GM18520 (cell line): ENCODE data around the gene PIK3R2.
"Not testable (repeated sequence)": the region's sequence is repeated elsewhere in the genome, so short reads cannot be mapped to it uniquely, and the experiment has no call there.

Experiments used
- ATAC-seq: cut with Tn5 transposase; IDR thresholded peaks from one replicate; pipeline ENCODE4 v1.9.1; 2021; ENCODE audit not compliant: unreplicated experiment

The PIK3R2 gene

DNA sequence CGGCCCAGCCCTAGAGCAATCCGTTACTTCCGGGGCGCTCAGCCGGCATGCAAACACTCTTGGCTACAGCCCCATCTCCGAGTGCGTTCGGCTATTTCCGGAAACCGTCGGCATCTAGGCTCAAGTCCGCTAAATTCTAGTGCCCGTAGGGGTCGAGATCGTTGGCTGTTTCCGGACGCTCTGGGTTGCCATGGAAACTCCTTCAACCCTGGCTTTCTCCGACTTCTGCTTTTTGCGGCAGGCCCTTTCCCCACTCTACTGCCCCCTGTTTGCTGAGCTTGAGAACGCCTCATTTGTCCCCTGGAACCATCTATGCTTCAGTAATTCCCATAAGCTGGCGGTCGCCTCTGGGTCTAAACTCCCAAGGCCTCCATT, 534 bp upstream of the PIK3R2 start:
- peak; percentile 53 for ATAC-seq

DNA sequence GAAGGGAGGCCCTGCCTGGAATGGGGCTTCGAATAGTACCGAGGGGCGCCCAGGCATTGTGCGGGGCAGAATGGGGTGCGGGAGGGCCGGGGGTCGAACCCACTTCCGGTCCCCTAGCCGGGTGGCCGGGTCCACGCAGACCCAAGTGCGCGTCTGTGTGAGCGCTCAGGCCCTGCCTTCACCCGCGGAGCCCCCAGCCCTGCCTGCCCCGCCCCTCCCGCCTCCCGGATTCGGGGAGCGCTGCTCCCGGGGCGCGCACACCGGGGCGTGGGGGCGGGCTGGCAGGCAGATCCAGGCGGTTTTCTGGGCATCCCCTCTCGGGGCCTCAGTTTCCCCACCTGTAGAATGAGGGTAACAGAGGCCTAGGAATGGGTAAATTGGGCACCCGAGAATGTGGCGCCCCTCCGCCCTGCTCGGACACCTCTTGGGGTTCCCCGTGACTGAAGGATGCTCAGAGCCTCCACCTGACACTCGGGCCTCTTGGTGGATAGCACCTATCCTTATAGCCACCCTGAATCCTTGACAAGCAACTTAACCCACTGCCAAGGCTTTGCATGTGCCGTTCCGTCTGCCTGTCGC, 682 bp downstream of the PIK3R2 start:
- ATAC-seq, result no peak

DNA sequence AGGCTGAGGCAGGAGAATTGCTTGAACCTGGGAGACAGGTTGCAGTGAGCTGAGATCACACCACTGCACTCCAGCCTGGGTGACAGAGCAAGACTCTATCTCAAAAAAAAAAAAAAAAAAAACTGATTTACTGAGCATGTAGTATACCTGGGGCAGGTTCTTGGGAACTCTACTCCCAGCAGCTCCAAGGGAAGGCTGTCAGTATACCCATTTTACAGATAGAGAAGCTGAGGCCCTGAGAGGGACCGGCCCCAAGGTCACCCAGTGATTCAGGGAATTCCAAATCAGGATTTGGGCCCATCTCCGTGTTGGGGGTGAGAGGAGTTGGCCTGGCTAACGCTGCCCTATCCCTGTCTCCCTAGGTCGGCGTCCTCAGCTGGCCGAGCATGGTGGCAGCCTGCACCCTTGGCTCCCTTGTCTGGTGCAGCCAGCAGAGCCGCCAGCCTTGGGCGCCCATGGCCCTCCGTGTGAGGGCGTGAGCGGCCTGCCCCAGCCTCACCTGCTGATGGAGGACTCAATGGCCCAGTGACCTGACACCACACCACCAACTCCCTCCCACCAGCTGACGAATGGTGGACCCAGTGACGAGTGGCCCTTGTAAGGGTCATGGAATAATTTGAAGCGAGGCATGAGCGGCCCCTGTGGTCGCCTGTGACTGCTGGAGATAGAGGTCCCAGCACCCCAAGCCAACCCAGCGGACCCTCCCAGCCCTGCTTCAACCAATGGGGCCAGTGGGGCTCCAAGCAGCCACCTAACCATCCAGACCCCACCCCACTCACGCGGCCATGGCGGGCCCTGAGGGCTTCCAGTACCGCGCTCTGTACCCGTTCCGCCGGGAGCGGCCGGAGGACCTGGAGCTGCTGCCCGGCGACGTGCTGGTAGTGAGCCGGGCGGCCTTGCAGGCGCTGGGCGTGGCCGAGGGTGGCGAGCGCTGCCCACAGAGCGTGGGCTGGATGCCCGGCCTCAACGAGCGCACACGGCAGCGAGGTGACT, 2.4 kb downstream of the PIK3R2 start:
- ATAC-seq, result no peak

DNA sequence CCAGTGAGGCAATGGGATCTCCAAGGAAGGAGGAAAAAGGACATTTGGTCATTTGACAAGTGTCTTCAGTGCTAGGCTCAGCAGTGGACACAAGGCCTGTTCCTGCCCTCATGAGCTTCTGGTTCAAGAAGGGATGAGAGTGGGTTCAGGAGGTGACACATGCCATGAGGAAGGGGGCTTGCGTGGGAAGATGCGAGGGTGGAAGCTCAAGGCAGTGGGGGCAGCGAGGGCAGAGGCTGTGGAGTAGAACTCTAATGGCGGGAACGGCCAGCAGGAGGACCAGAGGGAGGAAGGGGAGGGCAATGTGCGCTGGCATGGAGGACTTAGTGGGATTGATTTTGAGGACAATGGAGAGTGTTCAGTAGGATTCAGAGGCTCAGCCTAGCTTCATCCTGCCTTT, 3.3 kb downstream of the PIK3R2 start:
- ATAC-seq, result no peak

DNA sequence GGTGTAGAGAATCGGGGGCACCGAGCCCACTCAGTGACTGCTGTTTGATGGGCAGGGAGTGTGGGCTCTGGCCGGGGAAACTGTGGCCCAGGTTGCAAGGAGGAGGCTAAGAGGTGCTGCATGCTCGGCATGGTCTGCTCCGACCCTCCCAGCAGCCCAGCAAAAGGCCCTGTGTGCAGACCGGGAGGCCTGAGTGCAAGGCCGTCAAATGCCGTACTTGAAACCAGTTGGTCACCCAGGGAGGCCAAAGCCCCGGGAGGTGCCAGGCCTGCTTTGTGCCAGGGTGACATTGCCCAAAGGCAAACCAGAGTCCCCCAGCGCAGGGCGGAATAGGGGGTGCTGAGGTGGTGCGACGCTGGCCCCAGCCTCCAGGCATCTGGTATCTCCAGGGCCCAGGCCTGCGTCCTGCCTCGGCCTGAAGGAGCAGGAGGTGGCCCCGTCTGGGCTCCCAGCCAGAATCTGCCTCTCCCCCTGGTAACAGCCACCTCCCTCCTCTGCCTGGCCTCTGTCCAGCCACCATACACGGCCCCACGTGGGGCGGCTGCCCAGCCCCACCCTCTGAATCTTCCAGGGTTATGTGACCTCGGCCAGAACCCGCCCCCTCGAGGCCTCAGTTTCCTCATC, 4.0 kb downstream of the PIK3R2 start:
- ATAC-seq, result no peak

DNA sequence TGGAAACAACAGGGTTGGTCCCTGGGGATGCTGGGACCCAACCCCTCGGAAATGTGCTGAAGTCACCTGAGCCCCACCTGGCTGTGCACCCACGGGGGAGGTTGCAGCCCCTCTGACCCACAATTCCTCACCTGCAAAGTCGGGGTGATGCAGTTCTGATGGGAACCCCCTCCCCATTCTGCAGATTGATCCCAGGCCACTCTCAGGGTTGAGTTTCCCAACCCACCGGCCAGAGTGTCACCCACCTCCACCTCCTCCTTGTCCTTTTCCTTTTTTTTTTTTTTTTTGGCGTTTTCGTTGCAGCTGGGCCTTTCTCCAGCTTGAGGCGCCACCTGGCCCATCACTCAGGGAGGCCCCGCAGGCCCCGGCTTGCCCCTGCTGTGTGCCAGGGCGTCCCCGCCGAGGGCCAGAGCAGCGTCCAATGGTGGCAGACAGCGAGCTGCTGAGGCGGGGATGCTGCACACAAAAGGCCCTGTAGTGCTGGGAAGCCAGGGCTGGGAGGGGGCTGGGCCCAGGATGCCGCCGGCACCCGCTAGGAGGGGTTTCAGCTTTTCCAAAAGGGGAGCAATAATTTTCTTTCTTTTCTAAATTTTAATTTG, 4.6 kb downstream of the PIK3R2 start:
- ATAC-seq, result no peak

DNA sequence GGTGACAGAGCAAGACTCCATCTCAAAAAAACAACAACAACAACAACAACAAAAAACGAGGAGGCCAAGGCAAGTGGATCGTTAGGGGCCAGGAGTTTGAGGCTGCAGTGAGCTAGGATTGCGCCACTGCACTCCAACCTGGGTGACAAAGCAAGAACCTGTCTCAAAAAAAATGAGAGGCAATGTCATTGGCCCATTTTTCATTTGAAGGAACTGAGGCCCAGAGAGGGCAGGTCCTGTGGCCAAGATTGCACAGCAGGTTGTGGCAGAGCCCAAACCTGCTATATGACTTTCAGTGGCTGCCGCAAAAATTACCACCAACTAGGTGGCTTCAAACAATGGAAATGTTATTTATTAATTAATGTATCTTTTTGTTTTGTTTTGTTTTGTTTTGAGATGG, 5.5 kb downstream of the PIK3R2 start:
- no peak for ATAC-seq

DNA sequence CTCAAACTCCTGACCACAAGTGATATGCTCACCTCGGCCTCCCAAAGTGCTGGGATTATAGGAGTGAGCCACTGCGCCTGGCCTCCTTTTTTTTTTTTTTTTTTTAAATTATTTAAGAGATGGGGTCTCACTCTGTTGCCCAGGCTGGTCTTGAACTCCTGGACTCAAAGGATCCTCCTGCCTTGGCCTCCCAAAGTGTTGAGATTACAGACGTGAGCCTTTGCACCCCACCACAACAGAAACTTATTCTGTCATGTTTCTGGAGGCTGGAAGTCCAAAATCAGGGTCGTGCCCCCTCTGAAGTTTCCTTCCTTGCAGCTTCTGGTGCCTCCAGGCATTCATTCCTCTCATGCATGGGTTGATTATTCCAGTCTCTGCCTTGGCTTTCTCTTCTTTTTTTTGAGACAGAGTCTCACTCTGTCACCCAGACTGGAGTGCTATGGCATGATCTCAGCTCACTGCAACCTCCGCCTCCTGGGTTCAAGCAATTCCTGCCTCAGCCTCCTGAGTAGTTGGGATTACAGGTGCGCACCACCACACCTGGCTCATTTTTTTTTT, 6.2 kb downstream of the PIK3R2 start:
- ATAC-seq, result not testable (repeated sequence)

DNA sequence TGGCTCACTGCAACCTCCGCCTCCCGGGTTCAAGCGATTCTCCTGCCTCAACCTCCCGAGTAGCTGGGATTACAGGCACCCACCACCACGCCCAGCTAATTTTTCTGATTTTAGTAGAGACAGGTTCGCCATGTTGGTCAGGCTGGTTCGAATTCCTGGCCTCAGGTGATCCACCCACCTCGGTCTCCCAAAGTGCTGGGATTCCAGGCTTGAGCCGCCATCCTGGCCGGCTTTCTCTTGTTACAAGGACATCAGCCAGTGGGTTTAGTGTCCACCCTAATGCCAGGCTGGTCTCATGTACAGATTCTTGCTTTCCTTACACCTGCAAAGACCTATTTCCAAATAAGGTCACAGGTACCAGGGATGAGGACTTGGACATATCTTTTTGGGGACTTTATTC, 6.8 kb downstream of the PIK3R2 start:
- ATAC-seq, result no peak

DNA sequence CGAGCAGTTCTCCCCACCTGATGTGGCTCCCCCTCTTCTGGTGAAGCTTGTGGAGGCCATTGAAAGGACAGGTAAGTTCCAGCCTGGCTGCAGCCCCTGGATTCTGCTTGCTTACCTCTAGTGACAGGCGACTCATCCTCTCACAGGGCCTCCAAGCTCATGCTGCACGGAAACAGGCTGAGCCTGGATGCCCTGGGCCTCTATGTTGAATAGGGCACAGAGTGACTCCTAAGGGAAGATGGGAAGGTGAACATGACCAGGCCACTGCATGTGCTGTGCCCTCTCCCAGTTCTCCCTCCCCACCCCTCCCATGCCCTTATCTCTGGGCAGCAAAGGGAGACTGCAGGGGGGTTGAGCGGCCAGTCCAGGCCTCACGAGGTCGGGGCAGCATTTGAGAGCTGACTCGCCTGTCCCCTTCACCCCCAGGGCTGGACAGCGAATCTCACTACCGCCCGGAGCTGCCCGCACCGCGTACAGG, 7.6 kb downstream of the PIK3R2 start:
- ATAC-seq, result no peak

DNA sequence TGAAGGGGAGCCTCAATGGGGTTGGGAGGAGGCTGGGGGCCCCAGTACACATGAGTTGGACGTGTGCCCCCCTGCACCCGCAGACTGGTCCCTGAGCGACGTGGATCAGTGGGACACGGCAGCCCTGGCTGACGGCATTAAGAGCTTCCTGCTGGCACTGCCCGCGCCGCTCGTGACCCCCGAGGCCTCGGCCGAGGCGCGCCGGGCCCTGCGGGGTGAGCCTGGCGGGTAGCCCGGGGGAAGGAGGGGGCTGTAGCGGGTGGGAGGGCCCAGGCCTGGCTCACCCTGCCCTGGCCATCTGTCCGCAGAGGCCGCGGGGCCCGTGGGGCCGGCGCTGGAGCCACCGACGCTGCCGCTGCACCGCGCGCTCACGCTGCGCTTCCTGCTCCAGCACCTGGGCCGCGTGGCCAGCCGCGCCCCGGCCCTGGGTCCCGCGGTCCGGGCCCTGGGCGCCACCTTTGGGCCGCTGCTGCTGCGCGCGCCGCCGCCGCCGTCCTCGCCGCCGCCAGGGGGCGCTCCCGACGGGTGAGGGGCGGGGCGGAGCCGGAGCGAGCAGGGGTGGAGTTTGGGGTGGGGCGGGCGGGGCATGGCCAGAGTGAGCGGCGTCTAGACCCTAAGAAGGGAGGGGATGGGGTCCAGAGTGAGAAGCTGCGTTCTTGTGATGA, 8.1 kb downstream of the PIK3R2 start:
- ATAC-seq, result peak; percentile 56

DNA sequence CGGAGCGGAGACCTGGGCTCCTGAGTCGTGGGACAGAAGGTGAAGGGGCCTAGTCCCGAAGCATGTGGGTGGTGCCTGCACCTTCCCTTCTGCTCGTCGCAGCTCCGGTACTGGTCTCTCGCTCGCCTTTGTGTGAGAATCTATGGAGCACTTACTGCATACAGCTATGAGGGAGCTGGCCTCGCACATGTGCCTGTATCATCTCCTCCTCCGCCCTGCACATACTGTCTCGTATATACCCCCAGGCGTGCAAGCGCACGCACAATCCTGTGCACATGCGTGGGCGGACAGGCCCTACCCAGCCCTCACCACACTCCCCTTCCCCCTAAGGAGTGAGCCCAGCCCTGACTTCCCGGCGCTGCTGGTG, 8.7 kb downstream of the PIK3R2 start:
- no peak for ATAC-seq

DNA sequence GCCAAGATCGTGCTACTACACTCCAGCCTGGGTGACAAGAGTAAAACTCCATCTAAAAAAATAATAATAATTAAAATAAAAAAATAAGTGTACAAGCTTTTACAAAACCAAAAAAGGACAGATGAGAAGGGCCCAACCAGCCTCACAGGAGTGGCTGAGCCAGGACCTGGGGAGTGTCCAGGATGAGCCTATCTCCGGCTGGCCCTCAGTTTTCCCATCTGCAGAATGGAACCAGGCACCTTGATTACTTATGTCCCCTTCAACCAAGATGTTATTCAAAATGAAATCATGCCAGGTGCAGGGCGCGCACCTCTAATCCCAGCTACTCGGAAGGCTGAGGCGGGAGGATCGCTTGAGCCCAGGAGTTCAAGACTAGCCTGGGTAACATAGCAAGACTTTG, 11.1 kb downstream of the PIK3R2 start:
- no peak for ATAC-seq

DNA sequence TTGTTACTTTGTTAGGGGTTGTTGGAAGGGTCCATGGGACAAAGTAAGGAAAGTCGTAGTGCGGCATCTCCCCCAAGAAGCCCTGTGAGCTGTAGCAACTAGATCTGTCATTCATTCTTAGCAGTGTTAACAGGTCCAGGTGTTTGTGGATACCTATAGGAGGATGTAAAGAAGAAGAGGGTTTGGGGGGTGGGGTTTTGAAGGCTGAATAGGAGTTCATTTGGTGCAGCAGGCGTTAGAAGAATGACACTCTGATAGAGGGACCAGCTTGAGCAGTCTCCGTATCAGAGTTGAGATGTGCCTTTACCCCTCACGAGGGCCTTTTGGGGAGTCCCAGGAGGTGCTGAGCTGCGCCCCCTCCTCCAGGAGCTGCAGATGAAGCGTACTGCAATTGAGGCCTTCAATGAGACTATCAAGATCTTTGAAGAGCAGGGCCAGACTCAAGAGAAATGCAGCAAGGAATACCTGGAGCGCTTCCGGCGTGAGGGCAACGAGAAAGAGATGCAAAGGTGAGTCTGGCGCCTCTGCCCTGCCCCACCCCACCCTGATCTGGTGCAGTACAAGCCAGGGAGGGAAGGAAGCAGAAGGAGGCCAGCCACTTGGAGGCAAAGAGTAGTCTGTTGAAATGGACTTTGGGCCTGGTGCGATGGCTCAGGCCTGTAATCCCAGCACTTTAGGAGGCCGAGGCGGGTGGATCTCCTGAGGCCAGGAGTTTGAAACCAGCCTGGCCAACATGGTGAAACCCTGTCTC, 13.0 kb downstream of the PIK3R2 start:
- no peak for ATAC-seq

DNA sequence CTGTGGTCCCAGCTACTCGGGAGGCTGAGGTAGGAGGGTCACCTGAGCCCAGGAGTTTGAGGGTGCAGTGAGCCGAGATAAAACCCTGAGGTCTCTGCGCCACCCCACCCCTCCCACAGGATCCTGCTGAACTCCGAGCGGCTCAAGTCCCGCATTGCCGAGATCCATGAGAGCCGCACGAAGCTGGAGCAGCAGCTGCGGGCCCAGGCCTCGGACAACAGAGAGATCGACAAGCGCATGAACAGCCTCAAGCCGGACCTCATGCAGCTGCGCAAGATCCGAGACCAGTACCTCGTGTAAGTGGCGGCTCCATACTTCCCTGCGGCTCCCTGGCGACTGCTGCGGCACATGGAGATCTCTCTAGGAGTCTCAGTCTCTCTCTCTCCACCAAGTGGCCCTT, 14.0 kb downstream of the PIK3R2 start:
- ATAC-seq, result no peak

DNA sequence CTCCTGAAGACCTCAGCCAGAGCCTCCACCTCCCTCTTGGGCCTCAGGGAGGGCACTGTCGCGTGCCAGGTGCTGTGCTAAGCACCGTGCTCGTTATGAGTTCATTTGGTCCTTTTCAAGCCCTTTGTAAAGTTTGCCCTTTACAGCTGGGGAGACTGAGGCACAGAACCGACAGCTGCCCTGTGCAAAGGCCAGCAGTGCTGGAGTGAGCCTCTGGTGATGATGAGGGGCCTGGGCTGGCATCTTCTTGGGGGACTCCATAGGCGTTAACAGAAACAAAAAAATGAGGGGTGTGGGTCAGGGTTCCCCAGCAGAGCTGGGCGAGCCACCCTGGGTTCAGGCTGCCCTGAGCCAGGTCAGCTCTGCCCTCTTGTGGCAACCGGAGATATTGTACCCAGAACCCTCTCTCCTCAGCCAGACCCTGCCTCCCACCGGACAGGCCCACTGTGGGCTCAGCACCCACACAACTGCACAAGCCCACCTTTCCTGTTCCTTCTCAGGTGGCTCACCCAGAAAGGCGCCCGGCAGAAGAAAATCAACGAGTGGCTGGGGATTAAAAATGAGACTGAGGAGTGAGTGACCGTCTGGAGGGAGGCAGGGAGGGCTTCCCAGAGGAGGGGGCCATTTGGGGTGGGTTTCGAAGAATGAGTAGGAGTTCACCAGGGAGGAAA, 15.1 kb downstream of the PIK3R2 start:
- ATAC-seq, result no peak

DNA sequence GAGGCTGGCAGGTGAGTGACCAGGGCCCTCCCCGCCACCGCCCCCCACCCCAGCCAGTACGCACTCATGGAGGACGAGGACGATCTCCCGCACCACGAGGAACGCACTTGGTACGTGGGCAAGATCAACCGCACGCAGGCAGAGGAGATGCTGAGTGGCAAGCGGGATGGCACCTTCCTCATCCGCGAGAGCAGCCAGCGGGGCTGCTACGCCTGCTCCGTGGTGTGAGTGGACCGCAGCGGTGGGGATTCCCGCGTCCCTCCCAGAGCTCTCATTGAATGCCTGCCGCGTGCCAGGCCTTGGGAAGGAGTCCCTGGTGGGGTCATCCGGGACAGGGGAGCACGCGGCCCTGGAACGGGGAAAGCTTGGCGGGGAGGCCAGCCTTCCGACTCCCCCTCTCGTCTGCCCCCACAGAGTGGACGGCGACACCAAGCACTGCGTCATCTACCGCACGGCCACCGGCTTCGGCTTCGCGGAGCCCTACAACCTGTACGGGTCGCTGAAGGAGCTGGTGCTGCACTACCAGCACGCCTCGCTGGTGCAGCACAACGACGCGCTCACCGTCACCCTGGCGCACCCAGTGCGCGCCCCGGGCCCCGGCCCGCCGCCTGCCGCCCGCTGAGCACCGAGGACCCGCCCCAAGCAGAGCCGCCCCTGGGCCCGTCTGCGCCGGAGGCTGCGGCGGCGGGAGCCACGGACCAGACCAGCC, 15.9 kb downstream of the PIK3R2 start:
- ATAC-seq, result no peak

DNA sequence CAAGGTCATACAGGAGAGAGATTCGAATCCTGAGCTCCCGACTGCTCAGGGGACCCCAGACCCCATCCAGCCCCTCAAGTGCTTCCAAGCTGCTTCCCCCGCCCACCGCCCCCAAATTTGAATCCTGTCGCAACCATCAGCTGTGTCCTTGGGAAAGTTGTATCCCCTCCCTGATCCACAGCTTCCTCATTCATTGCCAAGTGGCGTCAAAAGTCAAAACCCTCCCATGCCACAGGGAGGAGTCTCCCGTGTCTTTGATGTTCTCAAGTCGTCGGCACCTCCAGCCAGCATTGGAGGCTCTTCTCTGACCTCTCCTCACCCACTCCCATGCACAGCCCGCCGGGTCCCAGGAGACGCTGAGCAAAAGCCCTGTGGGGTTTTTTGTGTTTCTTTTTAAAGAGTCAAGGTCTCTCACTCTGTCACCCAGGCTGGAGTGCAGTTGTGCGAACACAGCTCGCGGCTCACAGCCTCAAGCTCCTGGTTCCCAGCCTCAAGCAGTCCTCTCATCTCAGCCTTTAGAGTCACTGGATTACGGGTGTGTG, 17.8 kb downstream of the PIK3R2 start:
- ATAC-seq, result no peak
